Pancreas (tissue), 10 donors: ENCODE data around the gene C10orf88. TPM values are rescaled to one million over a fixed set of nuclear protein-coding genes. Genes with fewer than 3 reads are reported as not detected.

ENCODE experiments used
- ATAC-seq, 4 donors: fragments of 200-7000 bp; cut with Tn5 transposase; one replicate each; pipeline versions ENCODE4 v1.8.0 to v1.9.1; 2020; ENCODE audit warnings: mild to moderate bottlenecking in 4 of 4, moderate library complexity in 4 of 4
- DNase-seq, 6 donors: peaks; one replicate each; pipeline ENCODE4 v3.0.0-alpha.2; 2020
- FAIRE-seq: peaks from 2 replicates; lab custom pipeline; 2012; peaks lifted over from hg19 to GRCh38; lab: Jason Lieb, UNC
- H3K27ac ChIP-seq, 4 donors: fragments of 200-600 bp; sonication (generic); 1 replicate in 3 of 4; 2 replicates in 1 of 4; pipeline versions ENCODE4 v1.5.0 to v1.8.0; 2020
- H3K27me3 ChIP-seq, 4 donors: fragments of 200-600 bp; one replicate each; pipeline ENCODE4 v1.8.0; 2021
- H3K36me3 ChIP-seq, 3 donors: fragments of 200-600 bp; sonication (generic) in 1 of 3; one replicate each; pipeline versions ENCODE4 v1.5.0 to v1.8.0; 2020 to 2021
- H3K4me1 ChIP-seq, 3 donors: fragments of 200-600 bp; one replicate each; pipeline ENCODE4 v1.8.0; 2021
- H3K4me3 ChIP-seq, 4 donors: fragments of 200-600 bp; sonication (generic) in 2 of 4; one replicate each; pipeline versions ENCODE4 v1.5.0 to v1.8.0; 2020 to 2021
- H3K9me3 ChIP-seq, 4 donors: fragments of 200-600 bp; one replicate each; pipeline ENCODE4 v1.8.0; 2021
- WGBS, 2 donors: extraction: QIAGEN DNeasy Blood & Tissue Kit; methylation state at CpG; one replicate each; pipeline ENCODE4 v1.1.7; 2013; 5-methylcytosine and 5-hydroxymethylcytosine counted together
- intact Hi-C, 3 donors: fragments of 100-400 bp; cut with DNase I; formaldehyde crosslinking; loops; one replicate each; pipeline versions ENCODE4 v1.11.1 to v1.14.2; 2022
- polyA plus RNA-seq, 2 donors: library from polyadenylated mRNA; stranded (reverse); fragments of 200-250 nt; gene quantifications; one replicate each; pipeline ENCODE4 v1.2.3, GENCODE V29; 2013
- total RNA-seq, 6 donors: library from RNA; stranded (reverse); fragmentation: NEBNext Ultra II Directional in 4 of 6; extraction: Animal tissue kit (Norgen Biotek cat#: 25700) in 4 of 6; gene quantifications; one replicate each; pipeline versions ENCODE4 v1.2.1 to v1.2.4, GENCODE V29; 2021 to 2023
- TF ChIP-seq, protein P1 (sequence below), 4 donors: fragments of 200-600 bp; sonication (generic) in 3 of 4; IDR thresholded peaks; one replicate each; pipeline versions ENCODE4 v1.5.0 to v1.8.0; 2021; ENCODE audit warnings: antibody characterized with exemption in 4 of 4
- donor health status: healthy with polysubstance abuse.
- donor health status: DM: no; HTN: no; CAD: no; lungs with moderate emphysema.
- donor health status: DM: no; HTN: no; CAD: no.
- donor health status: control.
- donor health status: control.
- donor health status: Bipolar disorder and iron deficiency.
- donor health status: DM: yes; HTN: yes; CAD: no.
- donor health status: DM: no; HTN: no; CAD: no.
- donor health status: DM: no; HTN: no; CAD: no.
- donor health status: DM: yes; HTN: yes; CAD: no.

C10orf88 gene
- total and polyA plus RNA-seq, 8 donors = 2.2 to 5.6 (median 3.4) TPM

DNA sequence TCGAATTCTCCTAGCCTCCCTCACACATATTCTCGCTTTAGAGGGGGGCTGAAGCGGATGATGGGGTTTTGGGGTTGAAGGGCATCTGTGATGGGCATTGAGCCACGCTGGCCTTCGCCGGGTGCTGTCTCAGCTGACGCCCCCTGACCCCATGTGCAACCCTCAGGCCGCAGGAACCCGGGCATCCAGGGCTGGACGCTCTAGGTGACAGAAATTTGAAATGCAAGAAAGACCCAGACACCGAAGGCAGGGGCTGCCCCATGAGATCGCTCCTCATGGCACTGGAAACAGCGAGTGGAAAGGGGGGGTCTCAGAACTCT, 664 bp upstream of the C10orf88 start:
- intact Hi-C loops = no loop called here
- DNase-seq = peak in 2 of 6 donors; percentile 25 to 43
- ATAC-seq = no peak
- H3K9me3 ChIP-seq = no peaks in the 10 kb centered on the region
- no peaks in the 10 kb centered on the region for H3K36me3 ChIP-seq
- peak overlapping the region in 2 of 4 donors; percentile 78 to 85 for H3K4me3 ChIP-seq
- no peak for FAIRE-seq
- no peaks in the 10 kb centered on the region for H3K27me3 ChIP-seq
- TF ChIP-seq, protein P1, sequence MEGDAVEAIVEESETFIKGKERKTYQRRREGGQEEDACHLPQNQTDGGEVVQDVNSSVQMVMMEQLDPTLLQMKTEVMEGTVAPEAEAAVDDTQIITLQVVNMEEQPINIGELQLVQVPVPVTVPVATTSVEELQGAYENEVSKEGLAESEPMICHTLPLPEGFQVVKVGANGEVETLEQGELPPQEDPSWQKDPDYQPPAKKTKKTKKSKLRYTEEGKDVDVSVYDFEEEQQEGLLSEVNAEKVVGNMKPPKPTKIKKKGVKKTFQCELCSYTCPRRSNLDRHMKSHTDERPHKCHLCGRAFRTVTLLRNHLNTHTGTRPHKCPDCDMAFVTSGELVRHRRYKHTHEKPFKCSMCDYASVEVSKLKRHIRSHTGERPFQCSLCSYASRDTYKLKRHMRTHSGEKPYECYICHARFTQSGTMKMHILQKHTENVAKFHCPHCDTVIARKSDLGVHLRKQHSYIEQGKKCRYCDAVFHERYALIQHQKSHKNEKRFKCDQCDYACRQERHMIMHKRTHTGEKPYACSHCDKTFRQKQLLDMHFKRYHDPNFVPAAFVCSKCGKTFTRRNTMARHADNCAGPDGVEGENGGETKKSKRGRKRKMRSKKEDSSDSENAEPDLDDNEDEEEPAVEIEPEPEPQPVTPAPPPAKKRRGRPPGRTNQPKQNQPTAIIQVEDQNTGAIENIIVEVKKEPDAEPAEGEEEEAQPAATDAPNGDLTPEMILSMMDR (IDR thresholded peaks at IDR 0.05) = no peak
- H3K4me1 ChIP-seq = peaks cover 3 to 18% (median 9%) of the 10 kb centered on the region in 3 donors
- H3K27ac ChIP-seq = no peak overlapping the region
- 66 to 67% methylated on average over 13 of the region's 13 CpGs for WGBS, 2 donors

DNA sequence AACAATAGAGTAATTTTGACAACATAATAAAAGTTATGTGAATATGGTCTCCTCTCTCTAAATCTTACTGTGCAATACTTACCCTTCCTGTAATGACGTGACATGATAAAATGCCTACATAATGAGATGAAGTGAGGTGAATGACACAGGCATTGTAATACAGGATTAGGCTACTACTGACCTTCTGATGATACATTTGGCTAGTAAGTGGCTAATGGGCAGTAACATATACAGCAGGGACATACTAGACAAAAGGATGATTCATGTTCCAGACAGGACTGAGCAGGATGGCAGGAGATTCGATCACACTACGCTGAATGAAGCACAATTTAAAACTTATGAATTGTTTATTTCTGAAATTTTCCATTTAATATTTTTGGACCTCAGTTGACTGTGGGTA, 4.7 kb downstream of the C10orf88 start:
- Histone ChIP-seq H3K36me3 (no peaks in the 10 kb centered on the region), H3K27me3 (no peaks in the 10 kb centered on the region), H3K4me3 (no peak overlapping the region), H3K4me1 (peaks cover 3 to 18% (median 9%) of the 10 kb centered on the region in 3 donors), H3K9me3 (no peaks in the 10 kb centered on the region), H3K27ac (no peak overlapping the region)
- TF ChIP-seq, protein P1 (IDR thresholded peaks at IDR 0.05) = no peak
- FAIRE-seq (no peak), DNase-seq (no peak), ATAC-seq (no peak)
- 97% methylated on average over 3 of the region's 3 CpGs for WGBS, 2 donors
- intact Hi-C loops = no loop called here

DNA sequence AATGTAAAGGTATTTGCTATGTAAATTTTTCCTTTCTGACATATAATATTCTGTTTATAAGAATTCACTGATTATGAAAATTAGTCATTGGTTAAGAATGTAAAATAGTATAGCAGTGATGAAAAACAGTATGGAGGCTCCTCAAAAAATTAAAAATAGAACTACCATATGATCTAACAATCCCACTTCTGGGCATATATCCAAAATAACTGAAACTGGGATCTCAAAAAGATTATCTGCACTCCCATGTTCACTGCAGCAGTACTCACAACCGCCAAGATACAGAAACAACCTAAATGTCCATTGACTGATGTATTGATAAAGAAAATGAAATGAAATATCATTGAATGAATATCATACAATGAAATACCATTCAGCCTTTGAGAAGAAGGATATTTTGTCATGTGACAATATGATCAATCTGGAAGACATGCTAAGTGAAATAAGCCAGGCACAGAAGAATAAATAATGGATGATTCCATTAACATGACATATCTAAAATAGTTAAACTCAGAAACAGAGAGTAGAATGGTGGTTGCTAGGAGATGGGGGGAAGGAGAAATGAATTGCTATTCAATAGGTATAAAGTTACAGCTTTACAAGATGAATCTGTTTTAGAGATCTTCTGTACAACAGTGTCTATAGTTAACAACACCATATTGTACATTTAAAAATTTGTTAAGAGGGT, 14.0 kb downstream of the C10orf88 start:
- intact Hi-C loops = no loop called here
- ATAC-seq (no peak), FAIRE-seq (no peak)

DNA sequence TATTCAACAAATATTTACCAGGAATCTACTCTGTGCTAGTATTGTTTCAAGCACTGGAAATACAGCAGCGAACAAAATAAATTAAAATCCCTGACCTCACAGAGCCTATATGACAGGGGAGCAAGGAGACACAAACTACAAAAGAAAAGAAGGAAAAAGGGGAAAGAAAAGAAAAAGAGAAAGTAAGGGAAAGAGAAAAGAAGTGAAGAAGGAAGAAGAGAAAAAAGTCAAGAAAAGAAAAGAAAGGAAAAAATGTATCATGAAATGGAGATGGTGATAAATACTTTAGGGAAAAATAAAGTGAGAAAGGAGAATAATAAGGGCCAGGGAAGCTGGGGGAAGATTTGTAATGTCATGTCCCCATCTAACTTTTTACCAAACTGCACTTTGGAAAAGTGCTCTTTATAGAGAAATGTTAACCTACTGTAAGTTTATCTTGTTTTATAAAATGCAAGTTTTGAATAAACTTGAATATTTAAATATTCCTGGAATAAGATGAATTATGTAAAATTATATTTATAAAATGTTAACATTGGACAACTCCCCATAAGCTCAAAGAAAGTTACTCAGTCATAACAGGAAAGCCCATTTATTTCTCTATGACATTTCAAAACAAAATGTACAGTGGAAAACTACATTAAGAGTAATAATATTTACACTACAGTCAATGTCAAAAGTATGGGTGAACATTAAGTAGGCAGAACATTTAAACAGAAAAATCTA, 14.7 kb downstream of the C10orf88 start:
- peak; percentile 20 for FAIRE-seq
- Histone ChIP-seq H3K9me3 (no peaks in the 10 kb centered on the region), H3K36me3 (peaks cover 0 to 11% (median 0%) of the 10 kb centered on the region in 3 donors), H3K4me3 (no peak overlapping the region), H3K4me1 (no peaks in the 10 kb centered on the region), H3K27ac (no peak overlapping the region), H3K27me3 (no peaks in the 10 kb centered on the region)
- DNase-seq = no peak
- WGBS, 2 donors = 97 to 98% methylated on average over 1 of the region's 1 CpG
- no peak for ATAC-seq
- TF ChIP-seq, protein P1 (IDR thresholded peaks at IDR 0.05) = no peak
- intact Hi-C loops = no loop called here

More for the DNA sequence above, 14.0 kb downstream of the C10orf88 start:
- no peaks in the 10 kb centered on the region for H3K9me3 ChIP-seq
- H3K27me3 ChIP-seq = no peaks in the 10 kb centered on the region
- 92 to 95% methylated on average over 1 of the region's 1 CpG for WGBS, 2 donors
- no peak overlapping the region for H3K27ac ChIP-seq
- H3K4me3 ChIP-seq = no peak overlapping the region
- peaks cover 0 to 11% (median 0%) of the 10 kb centered on the region in 3 donors for H3K36me3 ChIP-seq
- DNase-seq = no peak
- no peaks in the 10 kb centered on the region for H3K4me1 ChIP-seq
- TF ChIP-seq, protein P1 (IDR thresholded peaks at IDR 0.05) = no peak
